NCI-H2196 treated with DMSO at 0.1 percent for 48 hours (cell line): Measurements from ENCODE around the gene KCNA4.
"Not testable (repeated sequence)": the region's sequence is repeated elsewhere in the genome, so short reads cannot be mapped to it uniquely, and the experiment has no call there.

Source experiments
- DNase-seq: peaks from one replicate; lab custom pipeline; 2025; ENCODE audit not compliant: unreplicated experiment; lab: John Stamatoyannopoulos, UW

The KCNA4 gene

DNA sequence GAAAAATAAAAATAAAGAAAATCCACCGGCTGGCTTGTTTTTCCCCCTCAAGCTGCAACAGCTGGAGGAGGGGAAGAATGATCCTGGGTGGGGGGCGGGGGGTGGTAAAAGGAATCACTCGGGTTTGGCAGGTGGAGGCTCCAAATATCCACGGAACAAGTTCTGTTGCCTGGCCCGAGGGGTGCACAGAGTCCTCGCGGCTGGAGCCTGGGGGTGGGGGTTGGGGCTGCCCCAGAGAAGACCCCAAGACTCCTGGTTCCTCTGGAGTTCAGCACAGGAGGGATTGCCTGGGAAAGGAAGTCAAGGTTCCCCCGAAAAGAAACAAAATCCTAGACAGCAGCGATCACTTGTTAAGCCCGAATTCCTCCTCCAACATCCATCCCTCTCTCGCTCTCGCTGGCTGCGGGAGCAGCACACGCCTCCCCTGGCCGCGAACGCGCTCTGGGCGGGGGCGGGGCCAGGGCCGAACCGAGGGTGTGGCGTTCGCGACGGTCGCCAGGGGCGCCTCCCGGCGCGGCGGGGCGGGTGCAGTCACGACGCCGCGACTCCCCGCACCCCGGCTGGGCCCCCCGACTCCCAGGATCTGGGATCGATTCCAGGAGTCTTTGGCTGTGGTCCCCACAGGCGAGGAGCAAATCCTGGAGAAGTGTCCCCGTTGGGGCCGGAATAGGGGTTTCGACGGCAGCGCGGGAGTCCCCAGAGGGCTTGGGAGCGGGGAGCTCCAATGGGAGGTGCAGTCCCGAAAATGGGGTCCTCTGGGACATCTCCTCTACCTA lies at the start of gene KCNA4:
Gene KCNA4, minus strand, starts transcription at position 443 of the 776 bp plus-strand sequence. CDS start 4,352 bp downstream, outside the sequence.
- DNase-seq, result no peak

DNA sequence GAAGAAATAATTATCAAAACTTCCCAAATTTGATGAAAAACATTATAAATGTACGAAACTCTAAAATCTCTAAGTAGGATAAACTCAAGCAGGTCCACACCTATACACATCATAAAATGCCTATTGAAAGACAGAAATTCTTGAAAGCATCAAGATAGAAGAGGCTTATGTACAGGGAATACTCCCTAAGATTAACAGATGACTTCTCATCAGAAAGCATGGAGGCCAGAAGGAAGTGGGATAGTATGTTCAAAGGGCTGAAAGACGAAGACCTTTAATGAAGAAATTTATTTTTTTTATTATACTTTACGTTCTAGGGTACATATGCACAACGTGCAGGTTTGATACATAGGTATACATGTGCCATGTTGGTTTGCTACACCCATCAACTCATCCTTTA lies 45.3 kb upstream of the KCNA4 start:
- no peak for DNase-seq

DNA sequence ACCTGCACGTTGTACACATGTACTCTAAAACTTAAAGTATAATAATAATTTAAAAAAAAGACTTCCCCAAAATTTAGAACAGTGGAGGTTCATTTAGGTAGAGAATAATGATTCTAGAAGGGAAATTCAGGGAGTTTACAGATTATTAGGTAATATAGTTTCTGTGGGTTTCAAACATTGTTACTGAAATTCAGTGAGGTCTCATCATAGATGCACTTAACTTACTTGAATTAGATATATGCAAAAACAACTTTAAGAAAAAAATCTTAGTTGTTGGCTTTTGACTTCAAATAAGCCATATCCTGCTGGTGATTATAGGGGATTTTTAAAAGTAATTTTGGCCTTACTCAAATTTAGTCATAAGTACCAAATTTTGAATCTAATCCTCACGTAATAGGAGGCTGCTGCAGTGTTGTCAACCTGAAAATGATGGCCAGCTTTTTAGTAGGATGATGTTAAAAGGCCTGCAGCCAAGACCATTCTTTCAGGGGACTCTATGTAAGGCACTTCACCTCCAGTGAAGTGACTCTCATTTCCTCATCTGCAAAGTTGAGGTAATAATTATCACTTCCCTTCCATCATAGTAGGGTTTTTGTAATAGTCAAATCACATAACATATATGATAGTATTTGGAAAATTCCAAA lies 42.5 kb upstream of the KCNA4 start:
- DNase-seq, result no peak

DNA sequence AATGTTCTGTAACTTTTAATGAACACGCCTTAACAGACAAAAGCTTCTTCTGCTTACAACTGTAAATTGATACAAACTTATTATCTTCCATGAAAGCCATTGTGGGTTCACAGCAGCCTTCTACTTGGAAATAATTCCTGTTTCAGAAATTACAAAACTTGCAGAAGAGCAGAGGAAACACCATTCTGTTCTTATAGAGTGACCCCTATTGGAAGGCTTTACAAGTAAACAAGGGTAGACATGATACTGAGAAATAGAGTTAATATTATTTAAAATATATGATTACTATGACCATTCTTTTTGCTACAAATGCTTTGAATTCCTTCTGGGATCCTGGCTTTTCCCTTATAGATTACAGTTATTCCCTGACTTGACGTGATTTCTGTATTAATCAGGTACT lies 32.4 kb upstream of the KCNA4 start:
- DNase-seq, result no peak

DNA sequence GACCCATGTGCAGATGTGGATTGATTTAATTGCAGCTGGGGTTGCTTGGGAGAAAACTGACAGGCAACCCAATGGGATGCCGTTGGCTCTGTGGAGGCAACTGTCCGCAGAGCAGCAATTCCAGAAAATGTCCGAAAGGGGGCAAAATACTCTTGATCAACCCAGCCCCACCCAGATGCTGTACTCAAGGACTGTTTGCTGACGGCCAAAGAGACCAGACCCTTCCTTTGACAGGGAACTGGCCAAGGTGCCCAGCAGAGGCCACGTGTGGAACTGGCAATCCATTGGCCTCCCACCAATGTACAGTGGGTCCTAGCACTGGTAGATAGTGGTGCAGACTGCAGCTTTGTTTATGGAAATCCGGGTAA lies 29.7 kb upstream of the KCNA4 start:
- DNase-seq, result no peak

DNA sequence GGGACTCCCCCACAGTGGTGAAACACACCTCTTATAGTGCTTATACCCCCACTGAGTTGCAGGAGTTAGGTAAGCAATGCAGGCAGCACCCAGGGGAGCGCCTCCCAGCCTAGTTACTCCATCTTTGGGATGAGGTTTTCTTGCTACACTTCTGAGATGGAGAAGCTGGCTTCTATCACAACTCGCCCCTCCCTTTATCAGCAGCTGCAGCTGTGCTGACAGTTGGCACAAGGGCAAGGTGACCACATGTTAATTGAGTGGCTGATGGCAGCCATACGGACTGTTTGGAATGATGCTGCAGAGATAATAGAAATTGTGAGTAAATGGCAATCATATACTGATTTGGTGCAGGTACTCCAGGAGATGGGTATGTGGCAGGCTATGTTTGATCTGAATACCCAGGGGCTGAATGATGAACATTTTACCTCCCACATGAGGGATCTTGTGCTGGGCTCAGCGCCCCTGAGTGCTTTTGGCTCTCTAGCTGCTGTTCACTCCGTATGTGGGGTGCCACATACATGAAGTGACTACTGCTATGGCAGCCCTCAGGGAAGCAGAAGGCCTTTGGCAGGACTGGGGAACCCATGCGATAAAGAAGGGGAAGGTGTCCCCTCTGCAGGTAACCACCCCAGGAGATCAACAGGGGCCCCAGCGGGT lies 29.2 kb upstream of the KCNA4 start:
- no peak for DNase-seq

DNA sequence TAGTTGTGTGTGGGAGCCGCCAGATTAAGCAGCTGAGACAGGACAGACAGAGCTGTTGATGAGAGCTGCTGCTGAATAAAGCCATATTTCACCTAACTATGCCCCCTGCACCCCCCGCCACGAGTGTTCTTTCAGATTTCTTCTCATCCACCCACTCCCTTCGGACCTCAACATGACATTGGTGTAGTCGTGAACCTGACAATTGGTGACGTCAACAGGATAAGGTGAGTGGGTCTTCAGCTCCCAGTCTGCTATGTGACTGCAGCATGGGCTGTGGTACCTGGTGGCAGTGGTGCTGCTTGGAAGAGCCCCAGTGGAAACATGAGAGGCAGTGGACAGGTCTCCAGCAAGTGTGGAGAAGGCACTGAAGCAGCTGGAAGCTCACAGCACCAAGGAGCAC lies 28.3 kb upstream of the KCNA4 start:
- DNase-seq, result no peak

DNA sequence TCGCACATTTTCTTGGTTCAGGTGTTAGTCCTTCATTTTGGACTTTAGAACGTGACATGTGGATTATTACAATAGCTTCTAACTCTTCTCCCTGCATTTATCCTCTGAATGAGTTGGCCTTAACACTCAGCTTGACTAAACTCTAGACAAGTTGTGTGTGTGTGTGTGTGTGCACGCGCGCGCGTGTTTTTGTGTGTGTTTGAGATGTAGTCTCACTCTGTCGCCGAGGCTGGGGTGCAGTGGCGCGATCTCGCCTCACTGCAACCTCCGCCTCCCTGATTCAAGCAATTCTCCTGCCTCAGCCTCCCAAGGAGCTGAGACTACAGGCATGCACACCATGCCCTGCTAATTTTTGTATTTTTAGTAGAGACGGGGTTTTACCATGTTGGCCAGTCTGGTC lies 24.3 kb upstream of the KCNA4 start:
- no peak for DNase-seq

DNA sequence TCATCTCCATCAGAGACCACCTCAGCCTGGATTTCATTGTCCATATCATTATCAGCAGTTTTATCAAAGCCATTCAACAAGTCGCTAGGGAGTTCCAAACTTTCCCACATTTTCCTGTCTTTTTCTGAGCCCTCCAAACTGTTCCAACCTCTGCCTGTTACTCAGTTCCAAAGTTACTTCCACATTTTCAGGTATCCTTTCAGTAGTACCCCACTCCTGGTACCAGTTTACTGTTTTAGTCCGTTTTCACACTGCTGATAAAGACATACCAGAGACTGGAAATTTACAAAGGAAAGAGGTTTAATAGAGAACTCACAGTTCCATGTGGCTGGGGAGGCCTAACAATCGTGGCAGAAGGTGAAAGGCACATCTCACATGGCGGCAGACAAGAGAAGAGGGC lies 17.9 kb upstream of the KCNA4 start:
- not testable (repeated sequence) for DNase-seq

DNA sequence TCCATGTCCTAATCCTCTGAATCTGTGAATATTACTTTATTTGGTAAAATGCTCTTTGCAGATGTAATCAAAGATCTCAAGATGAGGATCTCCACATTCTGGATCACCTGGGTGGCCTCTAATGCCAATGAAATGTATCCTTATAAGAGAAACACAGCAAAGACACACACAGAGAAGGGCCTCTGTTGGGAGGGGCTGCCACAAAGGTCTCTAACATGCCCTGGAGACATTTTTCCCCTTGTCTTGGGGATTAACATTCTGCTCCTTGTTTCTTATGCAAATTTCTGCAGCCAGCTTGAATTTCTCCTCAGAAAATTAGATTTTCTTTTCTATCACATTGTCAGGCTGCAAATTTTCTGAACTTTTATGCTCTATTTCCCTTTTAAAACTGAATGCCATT lies 17.3 kb upstream of the KCNA4 start:
- DNase-seq, result not testable (repeated sequence)

DNA sequence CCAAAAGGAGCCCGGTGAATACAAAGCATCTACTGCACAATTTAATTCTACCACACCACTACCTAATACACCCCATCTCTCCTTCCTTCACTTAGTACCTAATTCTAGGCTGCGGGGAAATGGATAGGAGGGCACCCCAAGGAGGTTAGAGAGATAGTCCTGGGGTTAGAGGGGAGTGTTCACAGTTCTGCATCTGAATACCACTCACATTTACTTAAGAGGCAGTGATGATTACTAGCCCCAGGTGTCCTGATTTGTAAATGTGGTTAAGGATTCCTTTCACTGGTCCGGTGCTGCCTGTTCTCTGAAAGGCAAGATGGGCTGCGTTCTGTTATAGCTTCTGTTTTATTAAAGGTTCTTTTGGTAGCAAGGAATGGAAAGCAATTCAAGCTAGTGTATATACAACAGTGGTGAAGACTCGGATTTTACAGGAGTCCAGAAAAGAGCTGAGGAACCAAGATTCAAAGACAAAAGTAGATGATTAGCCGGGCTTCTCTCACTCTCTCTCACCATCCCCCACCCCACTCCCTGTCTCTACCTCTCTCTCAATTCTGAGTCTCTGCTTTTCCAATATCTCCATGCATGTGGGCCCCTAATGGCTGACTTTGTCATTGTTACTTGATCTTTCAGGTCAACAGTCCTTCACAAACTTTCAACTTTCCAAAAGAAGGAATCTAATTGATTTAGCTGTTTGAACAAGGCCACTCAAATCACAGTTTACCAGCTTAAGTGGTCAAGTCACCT lies 8.7 kb upstream of the KCNA4 start:
- no peak for DNase-seq

DNA sequence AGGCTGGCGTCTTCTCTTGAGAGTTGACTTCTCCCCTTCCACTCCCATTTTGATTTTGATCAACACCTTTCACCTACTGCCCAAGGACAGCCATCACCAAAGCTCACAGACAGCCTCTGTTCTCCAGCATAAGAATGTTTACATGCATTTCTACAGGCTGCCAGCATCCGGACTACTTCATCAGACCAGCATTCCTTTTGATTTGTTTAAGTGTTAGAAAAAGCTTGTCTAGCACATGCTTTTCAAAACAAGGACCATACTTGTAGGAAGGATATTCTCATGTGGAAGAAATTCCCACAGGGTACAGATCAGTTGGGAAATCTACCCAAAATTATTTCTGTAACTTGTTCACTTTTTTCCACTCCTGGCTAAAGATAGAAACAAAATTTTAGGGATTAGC lies 6.2 kb upstream of the KCNA4 start:
- no peak for DNase-seq

DNA sequence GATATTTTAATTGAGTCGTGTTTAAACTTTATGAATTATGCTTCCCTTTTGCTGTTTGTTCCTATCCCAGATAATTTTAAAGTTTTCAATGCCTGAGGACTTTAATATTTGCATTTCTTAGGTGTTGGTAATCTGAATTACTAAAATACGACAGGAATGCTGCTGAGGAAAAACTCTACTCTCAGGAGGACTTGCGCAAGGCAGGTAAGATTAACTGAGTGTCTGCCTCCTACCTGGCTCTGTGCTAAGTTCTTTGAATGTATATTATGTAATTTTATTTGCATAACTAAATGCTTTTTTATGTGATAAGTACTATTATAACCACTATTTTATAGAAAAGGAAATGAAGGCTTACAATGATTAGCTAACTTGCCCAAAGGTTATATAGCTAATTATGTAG lies 2.7 kb upstream of the KCNA4 start:
- DNase-seq, result no peak

DNA sequence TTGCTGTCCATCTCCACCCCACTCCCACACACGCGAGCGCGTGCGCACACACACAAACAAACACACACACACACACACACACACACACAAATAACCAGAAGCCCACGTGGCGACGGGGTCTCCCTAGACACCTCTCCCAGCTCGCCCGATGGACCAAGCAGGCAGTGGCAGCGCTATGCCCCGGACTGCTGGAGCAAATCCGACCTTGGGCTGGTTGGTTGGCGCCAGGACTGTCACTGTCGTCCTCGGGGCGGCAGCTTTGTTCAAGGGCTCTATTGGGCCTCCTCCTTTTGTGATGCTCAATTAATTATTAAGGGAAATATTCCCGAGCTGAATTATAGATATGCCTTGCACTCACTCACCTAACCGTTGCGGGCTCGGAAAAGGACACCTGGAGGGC lies 1.7 kb upstream of the KCNA4 start:
- DNase-seq, result no peak

DNA sequence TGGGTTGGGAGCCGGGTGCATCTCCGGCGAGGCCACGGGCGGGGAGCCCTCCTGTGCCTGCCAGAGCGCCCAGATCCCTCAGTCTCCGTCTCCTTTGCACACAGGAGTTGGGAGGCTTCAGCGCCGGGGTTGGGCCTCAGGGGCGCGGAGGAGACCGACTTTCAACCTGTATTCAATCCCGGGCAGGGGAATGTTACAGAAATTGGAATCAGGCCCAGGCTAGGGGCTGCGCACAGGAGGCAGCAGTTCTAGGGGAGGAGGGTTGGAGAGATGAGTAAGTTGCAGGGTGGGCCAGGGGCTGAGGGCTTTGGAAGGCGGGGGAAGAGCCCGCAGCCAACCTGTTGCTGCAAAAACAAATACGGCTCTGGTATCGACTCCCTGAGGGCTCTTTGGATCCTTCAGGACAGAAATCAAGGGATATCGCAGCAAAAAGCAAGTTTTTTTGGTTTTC lies 640 bp upstream of the KCNA4 start:
- no peak for DNase-seq

DNA sequence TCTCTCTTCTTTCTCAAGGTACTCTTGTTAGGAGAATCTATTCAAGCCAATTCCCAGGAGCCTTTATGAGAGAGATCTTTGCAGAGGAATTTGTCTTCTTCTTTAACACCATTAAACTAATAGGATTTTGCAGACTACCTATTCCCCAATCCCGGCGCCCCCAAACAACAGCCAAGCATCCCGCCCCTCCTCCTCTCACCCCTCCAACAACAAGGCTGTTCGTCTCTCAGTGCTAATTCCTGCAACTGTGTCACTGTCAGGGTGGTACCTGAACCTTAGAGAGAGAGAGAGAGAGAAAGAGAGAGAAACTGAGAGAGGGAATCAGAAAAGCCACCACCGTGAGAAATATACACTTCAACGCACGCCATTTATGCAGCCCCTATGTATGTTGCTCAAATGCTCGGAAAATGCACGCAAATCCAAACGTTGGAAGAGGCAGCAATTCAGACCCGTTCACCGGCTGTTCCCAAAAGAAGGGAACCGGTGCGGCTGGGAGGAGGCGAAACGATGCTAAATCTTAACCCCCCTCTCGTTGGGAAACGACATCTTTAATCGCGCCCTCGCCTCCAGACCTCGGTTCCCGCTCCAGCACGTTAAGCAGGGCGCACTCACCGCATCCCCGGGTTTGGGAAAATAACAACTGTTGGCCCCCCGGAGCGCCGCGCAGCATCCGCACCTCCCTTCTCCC lies 961 bp downstream of the KCNA4 start:
- no peak for DNase-seq

DNA sequence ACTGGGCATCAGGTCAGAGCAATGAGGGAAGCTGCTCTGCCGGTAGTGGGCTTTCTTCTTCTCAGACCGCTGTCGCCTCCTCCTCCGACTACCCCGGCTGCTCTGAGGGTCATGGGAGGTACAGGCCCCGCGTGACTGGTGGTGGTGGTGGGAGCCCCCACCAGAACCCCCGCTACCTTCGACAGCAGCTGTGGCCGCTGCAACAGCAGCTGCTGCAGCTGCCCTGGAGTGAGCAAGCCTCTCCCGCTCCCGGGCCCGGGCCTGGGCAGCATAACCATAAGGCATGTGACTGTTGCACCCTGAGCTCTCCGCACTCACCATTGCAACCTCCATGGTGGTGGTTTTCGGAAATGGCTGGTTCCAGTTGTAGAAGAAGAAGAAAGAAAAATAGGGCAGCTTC lies 4.5 kb downstream of the KCNA4 start:
- DNase-seq, result no peak

DNA sequence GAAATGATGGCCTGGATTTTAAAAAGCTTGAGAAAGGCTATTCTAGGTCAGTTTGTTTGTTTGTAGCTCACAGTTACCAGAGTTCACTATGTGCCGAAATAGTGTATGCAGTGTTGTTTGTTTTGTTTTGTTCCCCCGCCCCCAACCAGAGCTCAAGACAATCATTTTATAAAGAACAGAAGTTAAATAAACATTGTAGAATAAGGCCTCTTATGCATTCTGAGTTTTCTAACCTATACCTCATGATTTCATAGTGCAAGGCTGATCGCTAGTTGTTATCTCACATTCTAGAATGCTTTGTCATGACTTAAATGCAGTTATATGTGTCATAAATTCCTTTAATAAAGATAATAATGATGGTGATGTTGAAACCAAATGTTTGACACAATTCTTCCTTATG lies 7.8 kb downstream of the KCNA4 start:
- DNase-seq, result no peak

DNA sequence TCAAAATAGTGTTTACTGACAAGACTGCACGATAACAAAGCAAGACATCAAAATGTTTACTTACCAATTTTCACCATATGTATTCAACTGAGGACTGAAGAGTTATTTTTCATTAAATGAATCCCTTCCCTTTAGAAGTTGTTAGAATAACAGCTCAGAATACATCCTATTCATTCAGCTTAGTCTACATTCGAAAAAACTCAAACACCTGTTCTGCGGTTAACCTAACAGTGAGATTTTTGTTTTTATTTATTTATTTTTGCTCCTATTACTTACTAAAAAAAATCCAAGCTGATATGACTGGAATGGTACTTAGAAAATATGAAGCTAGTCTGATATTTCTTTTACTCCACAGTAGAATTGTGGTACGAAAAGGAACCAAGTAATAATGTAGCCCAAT lies 10.0 kb downstream of the KCNA4 start:
- no peak for DNase-seq

DNA sequence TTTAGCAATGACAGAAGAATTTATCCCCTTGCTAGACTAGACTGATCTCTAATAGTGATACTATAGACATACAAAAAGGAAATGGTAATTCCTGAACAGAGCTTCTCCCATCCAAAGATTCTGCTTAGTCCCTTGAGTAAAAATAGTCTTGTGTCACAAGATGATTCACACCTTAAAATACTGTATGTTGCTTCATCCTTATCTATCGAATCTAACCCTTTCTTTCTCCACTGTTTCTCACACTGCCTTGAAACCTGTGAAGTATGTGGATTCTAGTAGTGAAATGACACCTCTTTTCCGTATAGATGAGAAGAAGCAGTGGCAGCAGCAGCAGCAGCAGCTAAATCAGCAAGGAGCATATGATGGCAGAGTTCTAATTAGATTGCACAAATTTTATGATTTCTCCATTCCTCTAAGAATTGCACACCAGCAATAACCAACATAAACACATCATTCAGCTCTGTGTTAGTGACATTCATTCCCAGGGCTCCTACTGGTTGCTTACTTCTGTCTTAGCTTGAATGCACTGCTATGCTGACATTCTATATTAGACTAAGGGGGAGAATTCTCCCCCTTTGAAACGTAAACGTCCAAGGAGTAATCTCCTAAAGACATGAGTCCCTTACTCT lies 14.6 kb downstream of the KCNA4 start:
- DNase-seq, result no peak
